ENCODE data around the gene NCEH1. TPM values are rescaled to one million over a fixed set of nuclear protein-coding genes. Genes with fewer than 3 reads are reported as not detected.
"Not testable (repeated sequence)": the region's sequence is repeated elsewhere in the genome, so short reads cannot be mapped to it uniquely, and the experiment has no call there.

The NCEH1 gene
- total and polyA plus RNA-seq, 2 experiments from 2014 or later, result 1.8 to 4.9 TPM

GRCh38 chr3:172594900-172595663, 115.8 kb downstream of the NCEH1 start:
- H3K36me3 Mint-ChIP-seq (ENCODE audit: low read depth); H3K27ac Mint-ChIP-seq; H2AFZ ChIP-seq; H3K36me3 ChIP-seq (ENCODE audit: insufficient read depth); H3K4me3 Mint-ChIP-seq; H3K4me1 Mint-ChIP-seq; H3K4me2 ChIP-seq; H3K9me3 Mint-ChIP-seq; H3K9me2 ChIP-seq (ENCODE audit: insufficient read depth); H3K79me2 ChIP-seq (replicated peaks; ENCODE audit: insufficient read depth); H3K4me1 ChIP-seq (ENCODE audit: insufficient read depth); H3F3A ChIP-seq (replicated peaks; ENCODE audit: low read depth); DNase-seq (ENCODE audit: low spot score); ATAC-seq; H3K27me3 Mint-ChIP-seq (ENCODE audit: insufficient read depth, low read depth, poor library complexity); H3K27ac ChIP-seq (ENCODE audit: low read depth); H3K27me3 ChIP-seq (ENCODE audit: insufficient read depth); H3K4me3 ChIP-seq; H4K20me1 ChIP-seq (replicated peaks; ENCODE audit: insufficient read depth): not testable (repeated sequence)

GRCh38 chr3:172592898-172593669, 117.8 kb downstream of the NCEH1 start:
- no peak overlapping the region for H3K27ac Mint-ChIP-seq
- no peak for ATAC-seq
- Histone ChIP-seq H2AFZ (no peak overlapping the region), H3F3A (replicated peaks; ENCODE audit: low read depth) (no peaks in the 10 kb centered on the region), H3K4me3 (no peak overlapping the region), H3K9me2 (ENCODE audit: insufficient read depth) (no peaks in the 10 kb centered on the region), H3K27me3 (ENCODE audit: insufficient read depth) (no peaks in the 10 kb centered on the region), H3K4me1 (ENCODE audit: insufficient read depth) (no peaks in the 10 kb centered on the region), H3K27ac (ENCODE audit: low read depth) (no peak overlapping the region), H3K79me2 (replicated peaks; ENCODE audit: insufficient read depth) (no peaks in the 10 kb centered on the region), H3K36me3 (ENCODE audit: insufficient read depth) (no peaks in the 10 kb centered on the region), H3K4me2 (no peak overlapping the region), H4K20me1 (replicated peaks; ENCODE audit: insufficient read depth) (no peaks in the 10 kb centered on the region)
- H3K9me3 Mint-ChIP-seq, result no peaks in the 10 kb centered on the region; the same call in 2 of the 3 replicates
- DNase-seq (ENCODE audit: low spot score), result no peak
- H3K27me3 Mint-ChIP-seq (ENCODE audit: insufficient read depth, low read depth, poor library complexity), result no peaks in the 10 kb centered on the region
- no peak overlapping the region for H3K4me3 Mint-ChIP-seq
- no peaks in the 10 kb centered on the region for H3K36me3 Mint-ChIP-seq (ENCODE audit: low read depth)
- no peaks in the 10 kb centered on the region; the same call in 2 of the 3 replicates for H3K4me1 Mint-ChIP-seq
- no peak for TF ChIP-seq POLR2AphosphoS5 (IDR thresholded peaks at IDR 0.05; ENCODE audit: low read depth)
- TF ChIP-seq NANOG (IDR thresholded peaks at IDR 0.05; ENCODE audit: borderline replicate concordance), result no peak
- no peak for TF ChIP-seq EZH2 (IDR thresholded peaks at IDR 0.05; ENCODE audit: low read depth, unreplicated experiment)
- TF ChIP-seq ZNF114 (CRISPR knock-in tag; IDR thresholded peaks at IDR 0.05), result no peak
- TF ChIP-seq ETS1 (IDR thresholded peaks at IDR 0.05), result no peak
- no peak for TF ChIP-seq REST (IDR thresholded peaks at IDR 0.05; ENCODE audit: unreplicated experiment)
- TF ChIP-seq CREB1 (CRISPR knock-in tag; IDR thresholded peaks at IDR 0.05; ENCODE audit: low read depth), result no peak
- TF ChIP-seq JUNB (IDR thresholded peaks at IDR 0.05; ENCODE audit: unreplicated experiment), result no peak
- no peak for TF ChIP-seq ZNF331 (CRISPR knock-in tag; IDR thresholded peaks at IDR 0.05; ENCODE audit: low read depth)
- TF ChIP-seq CTCF (conservative IDR thresholded peaks at IDR 0.05; ENCODE audit: low read depth in 2 of 2), result no peak
